ENCODE results near the gene HTN3.

DNA sequence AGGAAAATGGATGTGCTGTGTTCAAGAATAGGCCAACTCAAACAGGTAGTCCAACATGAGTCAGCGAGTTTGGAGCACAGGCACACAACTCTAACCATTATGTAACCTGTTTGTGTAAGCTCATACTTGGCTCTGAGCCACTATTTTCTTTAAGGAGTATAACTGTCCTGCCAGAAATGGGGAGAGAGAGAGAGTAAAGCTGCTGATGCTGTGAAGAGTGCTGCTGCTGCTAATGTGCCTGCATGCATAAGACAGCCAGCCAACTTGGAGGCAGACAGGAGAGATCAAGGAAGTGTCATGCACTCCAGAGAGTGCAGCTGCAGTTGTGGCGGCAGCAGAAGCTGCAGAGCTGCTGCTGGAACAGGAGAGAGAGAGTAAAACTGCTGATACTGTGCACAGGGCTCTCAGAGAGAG lies 44.2 kb upstream of the HTN3 start:
- TF ChIP-seq, protein P1, sequence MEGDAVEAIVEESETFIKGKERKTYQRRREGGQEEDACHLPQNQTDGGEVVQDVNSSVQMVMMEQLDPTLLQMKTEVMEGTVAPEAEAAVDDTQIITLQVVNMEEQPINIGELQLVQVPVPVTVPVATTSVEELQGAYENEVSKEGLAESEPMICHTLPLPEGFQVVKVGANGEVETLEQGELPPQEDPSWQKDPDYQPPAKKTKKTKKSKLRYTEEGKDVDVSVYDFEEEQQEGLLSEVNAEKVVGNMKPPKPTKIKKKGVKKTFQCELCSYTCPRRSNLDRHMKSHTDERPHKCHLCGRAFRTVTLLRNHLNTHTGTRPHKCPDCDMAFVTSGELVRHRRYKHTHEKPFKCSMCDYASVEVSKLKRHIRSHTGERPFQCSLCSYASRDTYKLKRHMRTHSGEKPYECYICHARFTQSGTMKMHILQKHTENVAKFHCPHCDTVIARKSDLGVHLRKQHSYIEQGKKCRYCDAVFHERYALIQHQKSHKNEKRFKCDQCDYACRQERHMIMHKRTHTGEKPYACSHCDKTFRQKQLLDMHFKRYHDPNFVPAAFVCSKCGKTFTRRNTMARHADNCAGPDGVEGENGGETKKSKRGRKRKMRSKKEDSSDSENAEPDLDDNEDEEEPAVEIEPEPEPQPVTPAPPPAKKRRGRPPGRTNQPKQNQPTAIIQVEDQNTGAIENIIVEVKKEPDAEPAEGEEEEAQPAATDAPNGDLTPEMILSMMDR (IDR thresholded peaks at IDR 0.05) = no peak
- TF ChIP-seq POLR2A (IDR thresholded peaks at IDR 0.05) = no peak

Measured in lower leg skin (tissue), 3 donors.